ENCODE measurements around the gene ASXL1. TPM values are rescaled to one million over a fixed set of nuclear protein-coding genes. Genes with fewer than 3 reads are reported as not detected.

The ASXL1 gene
- total and polyA plus RNA-seq, 10 of the 15 experiments (the other 5 are each of a cell fraction or from before 2014, with no cell fraction given) = 11.0 to 87.6 (median 56.8) TPM

DNA sequence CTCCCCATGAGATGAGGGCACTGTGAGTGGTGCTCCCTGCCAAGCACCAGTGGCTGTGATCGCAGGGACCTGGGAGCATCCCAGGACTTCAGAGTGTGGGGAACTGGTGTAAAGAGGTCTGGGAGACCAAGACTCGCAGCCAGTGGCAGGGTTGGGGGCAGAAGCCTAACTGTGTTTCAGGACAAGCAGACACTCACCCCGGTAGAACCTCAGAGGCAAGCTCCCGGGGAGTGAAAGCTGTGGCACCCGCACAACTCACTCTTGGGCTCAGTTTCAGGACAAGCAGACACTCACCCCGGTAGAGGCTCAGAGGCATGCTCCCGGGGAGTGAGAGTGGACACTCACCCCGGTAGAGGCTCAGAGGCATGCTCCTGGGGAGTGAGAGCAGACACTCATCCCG is 112.8 kb downstream of the ASXL1 start:
- CTCF ChIA-PET = no interaction called here
- in situ Hi-C loops (cut with MboI) = no loop called here
- BruUV-seq (replicated peaks) = no TSS peak
- TF ChIP-seq MTA3 (IDR thresholded peaks at IDR 0.05; ENCODE audit: borderline replicate concordance, low read length) (no peak), MTA2 (IDR thresholded peaks at IDR 0.05; ENCODE audit: low read depth) (no peak), MXI1 (IDR thresholded peaks at IDR 0.05; ENCODE audit: low read depth, low read length) (no peak), RB1 (IDR thresholded peaks at IDR 0.05; ENCODE audit: borderline replicate concordance) (no peak), KLF5 (IDR thresholded peaks at IDR 0.05; ENCODE audit: partially characterized antibody) (no peak), NFYA (IDR thresholded peaks at IDR 0.05; ENCODE audit: borderline replicate concordance, low read depth, low read length) (no peak), CHD1 (IDR thresholded peaks at IDR 0.05; ENCODE audit: low read depth, low read length) (no peak), PML (IDR thresholded peaks at IDR 0.05; ENCODE audit: low read length) (no peak), NFIC (IDR thresholded peaks at IDR 0.05; ENCODE audit: low read depth, low read length) (no peak), STAT3 (IDR thresholded peaks at IDR 0.05; ENCODE audit: low read depth, low read length) (no peak), ZNF274 (IDR thresholded peaks at IDR 0.05; ENCODE audit: insufficient read depth, insufficient read length) (no peak), POLR2A (IDR thresholded peaks at IDR 0.05; ENCODE audit: low read depth, low read length) (no peak)
- TF ChIP-seq, protein P1, sequence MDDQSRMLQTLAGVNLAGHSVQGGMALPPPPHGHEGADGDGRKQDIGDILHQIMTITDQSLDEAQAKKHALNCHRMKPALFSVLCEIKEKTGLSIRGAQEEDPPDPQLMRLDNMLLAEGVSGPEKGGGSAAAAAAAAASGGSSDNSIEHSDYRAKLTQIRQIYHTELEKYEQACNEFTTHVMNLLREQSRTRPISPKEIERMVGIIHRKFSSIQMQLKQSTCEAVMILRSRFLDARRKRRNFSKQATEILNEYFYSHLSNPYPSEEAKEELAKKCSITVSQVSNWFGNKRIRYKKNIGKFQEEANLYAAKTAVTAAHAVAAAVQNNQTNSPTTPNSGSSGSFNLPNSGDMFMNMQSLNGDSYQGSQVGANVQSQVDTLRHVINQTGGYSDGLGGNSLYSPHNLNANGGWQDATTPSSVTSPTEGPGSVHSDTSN (IDR thresholded peaks at IDR 0.05; ENCODE audit: insufficient replicate concordance, low read depth, low read length) = no peak
- TF ChIP-seq, protein P2, sequence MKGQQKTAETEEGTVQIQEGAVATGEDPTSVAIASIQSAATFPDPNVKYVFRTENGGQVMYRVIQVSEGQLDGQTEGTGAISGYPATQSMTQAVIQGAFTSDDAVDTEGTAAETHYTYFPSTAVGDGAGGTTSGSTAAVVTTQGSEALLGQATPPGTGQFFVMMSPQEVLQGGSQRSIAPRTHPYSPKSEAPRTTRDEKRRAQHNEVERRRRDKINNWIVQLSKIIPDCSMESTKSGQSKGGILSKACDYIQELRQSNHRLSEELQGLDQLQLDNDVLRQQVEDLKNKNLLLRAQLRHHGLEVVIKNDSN (IDR thresholded peaks at IDR 0.05; ENCODE audit: borderline replicate concordance, extremely low read length, insufficient read depth, low read depth, low read length) = no peak
- Histone ChIP-seq H3K4me3 (no peak overlapping the region), H3K9me3 (replicated peaks; ENCODE audit: control insufficient read depth, insufficient read depth, low read length) (no peaks in the 10 kb centered on the region), H3K27me3 (replicated peaks in 1 of 2; ENCODE audit: control insufficient read depth in 2 of 2, insufficient read depth in 2 of 2, low read length in 1 of 2) (no peaks in the 10 kb centered on the region), H3K79me2 (ENCODE audit: control insufficient read depth, insufficient read depth, low read length) (no peaks in the 10 kb centered on the region), H3K9ac (ENCODE audit: control insufficient read depth, insufficient read depth, low read length) (no peak overlapping the region), H2AFZ (ENCODE audit: control insufficient read depth, low read depth, low read length) (no peak overlapping the region), H3K4me1 (ENCODE audit: control insufficient read depth, insufficient read depth, low read length) (peaks cover 11% of the 10 kb centered on the region), H3K4me2 (ENCODE audit: control insufficient read depth, insufficient read depth) (no peak overlapping the region), H3K36me3 (ENCODE audit: control insufficient read depth in 2 of 2, insufficient read depth in 2 of 2, low read length in 1 of 2) (no peaks in the 10 kb centered on the region; a peak in 1 of 4 replicates), H4K20me1 (ENCODE audit: control insufficient read depth, insufficient read depth) (no peaks in the 10 kb centered on the region), H3K27ac (ENCODE audit: control insufficient read depth, insufficient read depth) (no peak overlapping the region)
- POLR2A ChIA-PET = no interaction called here
- RAD21 ChIA-PET (ENCODE audit: unreplicated experiment) = interaction anchor here (0.6 to 1.1 kb wide), 2 partner anchors 52 to 181 kb away, joined by 3 read pairs; no protein-coding TSS in a partner anchor
- FAIRE-seq (no peak), DNase-seq (ENCODE audit: low read depth, low spot score) (no peak), ATAC-seq (no peak)
- SMC1A ChIA-PET (ENCODE audit: uncharacterized antibody, unreplicated experiment) = no interaction called here
- intact Hi-C loops (cut with micrococcal nuclease; ENCODE audit: unreplicated experiment) = no loop called here
- WGBS (ENCODE audit: insufficient coverage, insufficient replicate concordance, low lambda C conversion rate, missing lambda C conversion rate) = 76% methylated on average over 9 of the region's 9 CpGs
